ENCODE measurements around the gene NANOS3.
A peak's percentile ranks its signal among the peaks of the same experiment; 100 is the strongest.

GRCh38 chr19:13831537-13832467 is 45.1 kb upstream of the NANOS3 start:
- TF ChIP-seq CTCF (IDR thresholded peaks at IDR 0.05 in 2 of 3, conservative IDR thresholded peaks at IDR 0.05 in 1 of 3; ENCODE audit: borderline replicate concordance in 1 of 3, insufficient read depth in 1 of 3, low read depth in 2 of 3, low read length in 2 of 3) (no peak), JUND (IDR thresholded peaks at IDR 0.05) (no peak), RAD21 (IDR thresholded peaks at IDR 0.05; ENCODE audit: low read depth) (no peak), TCF7L2 (IDR thresholded peaks at IDR 0.05; ENCODE audit: borderline replicate concordance, extremely low read depth, insufficient read depth, insufficient read length) (no peak), YY1 (IDR thresholded peaks at IDR 0.05; ENCODE audit: extremely low read depth, insufficient replicate concordance, low read depth, low read length) (no peak), EZH2phosphoT487 (IDR thresholded peaks at IDR 0.05; ENCODE audit: borderline replicate concordance) (no peak), SIN3A (IDR thresholded peaks at IDR 0.05; ENCODE audit: low read depth) (no peak), ZBTB33 (IDR thresholded peaks at IDR 0.05; ENCODE audit: extremely low read depth, insufficient replicate concordance, low read length) (no peak), POLR2A (IDR thresholded peaks at IDR 0.05; ENCODE audit: borderline replicate concordance, extremely low read depth, insufficient read depth, insufficient read length) (no peak), SP1 (IDR thresholded peaks at IDR 0.05; ENCODE audit: low read depth) (no peak), EZH2 (IDR thresholded peaks at IDR 0.05) (no peak), REST (IDR thresholded peaks at IDR 0.05; ENCODE audit: low read depth) (no peak), POLR2AphosphoS5 (IDR thresholded peaks at IDR 0.05; ENCODE audit: low read depth, low read length) (peak; percentile 33; the same call in 1 of the 2 replicates)
